AG04449 (cell line): ENCODE data around the gene RNH1.

Source experiments
- CTCF ChIA-PET: fragments of 350-600 bp; formaldehyde crosslinking; extraction: SDS; loops from one replicate; lab custom pipeline; 2021; ENCODE audit warnings: antibody characterized with exemption; lab: Yijun Ruan, JAX
- POLR2A ChIA-PET: fragments of 400-600, 350-600 bp; formaldehyde crosslinking; extraction: SDS; loops from one replicate; lab custom pipeline; 2020; ENCODE audit warnings: antibody characterized with exemption, inconsistent platforms; lab: Yijun Ruan, JAX
- DNase-seq: peaks from one replicate; pipeline ENCODE4 v3.0.0-alpha.2; 2010; ENCODE audit warnings: low read depth, low spot score
- H3K4me3 ChIP-seq: 2 replicates; pipeline ENCODE4 v1.5.1; 2011; ENCODE audit warnings: low read depth, mild to moderate bottlenecking, control low read depth, low read length
- CTCF ChIP-seq: IDR thresholded peaks from one replicate; pipeline ENCODE4 v1.5.1; 2011; ENCODE audit warnings: mild to moderate bottlenecking, moderate library complexity, low read length, control low read depth, inconsistent platforms; ENCODE audit not compliant: insufficient read depth; ENCODE audit errors: missing control alignments

Gene RNH1

GRCh38 chr11:532527-532985 lies 25.5 kb upstream of the RNH1 start:
- ChIA-PET CTCF (interaction anchor here (5.9 kb wide), 1 partner anchor 14 kb away, joined by 45 read pairs; no protein-coding TSS in a partner anchor), POLR2A (no interaction called here)
- H3K4me3 ChIP-seq: no peak overlapping the region
- DNase-seq: no peak
- no peak for TF ChIP-seq CTCF

GRCh38 chr11:531919-532526 lies 25.0 kb upstream of the RNH1 start:
- no peak for DNase-seq
- TF ChIP-seq CTCF: no peak
- ChIA-PET POLR2A (no interaction called here), CTCF (interaction anchor here (5.9 kb wide), 1 partner anchor 13 kb away, joined by 45 read pairs; no protein-coding TSS in a partner anchor)
- H3K4me3 ChIP-seq: no peak overlapping the region

DNA sequence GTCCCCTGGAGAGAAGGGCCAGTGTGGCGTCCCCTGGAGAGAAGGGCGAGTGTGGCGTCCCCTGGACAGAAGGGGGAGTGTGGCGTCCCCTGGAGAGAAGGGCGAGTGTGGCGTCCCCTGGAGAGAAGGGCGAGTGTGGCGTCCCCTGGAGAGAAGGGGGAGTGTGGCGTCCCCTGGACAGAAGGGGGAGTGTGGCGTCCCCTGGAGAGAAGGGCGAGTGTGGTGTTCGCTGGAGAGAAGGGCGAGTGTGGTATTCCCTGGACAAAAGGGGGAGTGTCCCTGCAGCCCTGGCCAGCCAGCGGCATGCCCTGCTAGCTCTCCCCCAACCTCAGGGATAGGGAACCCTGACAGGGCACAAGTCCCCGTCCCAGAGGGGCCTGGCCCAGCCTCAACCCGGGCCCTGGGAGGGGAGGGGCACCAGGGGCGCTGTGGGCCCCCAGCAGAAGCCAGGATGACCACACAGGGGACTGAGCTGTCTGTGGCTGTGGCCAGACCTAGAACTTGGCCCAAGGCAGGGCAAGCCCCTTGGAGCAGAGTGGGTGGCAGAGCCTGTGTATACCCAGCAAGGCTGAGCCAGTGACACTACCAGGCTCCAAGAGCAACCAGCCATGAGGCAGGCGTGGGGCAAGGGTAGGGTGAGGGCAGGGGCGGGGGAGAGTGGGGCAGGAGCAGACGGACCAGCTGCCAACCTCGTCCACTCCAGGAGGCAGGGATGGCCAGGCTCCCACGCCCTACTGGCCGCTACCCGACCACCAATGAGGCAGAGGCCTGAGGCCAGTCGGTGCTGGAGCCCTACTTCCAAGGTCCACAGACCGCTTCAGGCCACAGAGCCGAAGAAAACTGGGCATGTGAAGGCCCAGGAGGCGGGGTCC lies 24.2 kb upstream of the RNH1 start:
- no peak for DNase-seq
- H3K4me3 ChIP-seq: no peak overlapping the region
- TF ChIP-seq CTCF: no peak
- ChIA-PET POLR2A (no interaction called here), CTCF (interaction anchor here (5.9 kb wide), 1 partner anchor 13 kb away, joined by 45 read pairs; no protein-coding TSS in a partner anchor)

- ChIA-PET CTCF (interaction anchor here (0.8 kb wide), 1 partner anchor 12 kb away, joined by 3 read pairs; no protein-coding TSS in a partner anchor), POLR2A (no interaction called here)
- DNase-seq: no peak
These were observed 22.8 kb upstream of the RNH1 start for GRCh38 chr11:529728-530411.

GRCh38 chr11:528815-529727 lies 22.0 kb upstream of the RNH1 start:
- POLR2A ChIA-PET: no interaction called here
- TF ChIP-seq CTCF: no peak
- no peak overlapping the region for H3K4me3 ChIP-seq
- CTCF ChIA-PET: interaction anchor here (0.8 to 2.7 kb wide), 2 partner anchors 10 to 11 kb away, joined by 3 to 21 read pairs; no protein-coding TSS in a partner anchor
- DNase-seq: no peak

More at GRCh38 chr11:529728-530411, 22.8 kb upstream of the RNH1 start:
- TF ChIP-seq CTCF: no peak
- H3K4me3 ChIP-seq: no peak overlapping the region
